Nucleus accumbens (tissue), 56 donors: ENCODE data around the gene PGM5.
"Not testable (repeated sequence)": the region's sequence is repeated elsewhere in the genome, so short reads cannot be mapped to it uniquely, and the experiment has no call there.

Source experiments
- DNase-seq, 56 donors: peaks; one replicate each; lab custom pipeline; 2025; lab: John Stamatoyannopoulos, UW

Gene PGM5

DNA sequence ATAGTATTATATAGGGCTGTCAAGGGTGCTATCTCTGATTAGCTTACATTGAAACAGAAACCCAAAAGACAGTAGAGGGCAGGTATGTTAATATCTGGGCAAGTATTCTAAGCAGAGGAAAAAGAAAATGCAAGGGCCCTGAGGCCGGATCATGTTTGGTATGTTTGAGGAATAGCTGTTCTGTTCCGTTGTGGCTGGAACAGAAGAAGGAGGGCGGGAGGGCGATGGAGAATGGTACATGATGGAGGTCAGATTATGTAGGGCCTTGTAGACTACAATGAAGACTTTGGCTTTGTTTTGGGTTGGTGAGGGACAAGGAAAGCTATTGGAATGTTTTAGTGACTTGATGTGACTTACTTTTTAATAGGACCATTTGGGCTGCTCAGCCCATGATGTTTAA, 19.4 kb downstream of the PGM5 start:
- not testable (repeated sequence) for DNase-seq

DNA sequence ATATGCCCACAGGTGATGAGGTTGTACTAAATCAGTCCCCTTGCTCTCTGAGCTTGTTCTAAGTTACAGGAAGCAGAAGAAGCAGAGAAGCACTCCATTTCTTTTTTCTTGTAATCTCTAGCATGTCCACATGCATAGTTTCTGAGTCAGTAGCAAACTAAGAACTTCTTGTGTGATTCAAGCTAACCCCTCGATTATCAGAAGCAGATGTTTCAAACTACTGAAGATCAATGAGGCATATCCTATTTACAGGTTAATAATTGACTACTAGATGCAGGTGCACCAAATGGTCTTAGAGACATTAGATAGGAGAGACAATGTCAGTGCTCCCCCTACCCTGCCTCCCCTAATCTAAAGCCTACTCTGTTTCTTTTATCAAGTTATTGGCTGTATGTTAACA, 21.3 kb downstream of the PGM5 start:
- DNase-seq, result not testable (repeated sequence)

DNA sequence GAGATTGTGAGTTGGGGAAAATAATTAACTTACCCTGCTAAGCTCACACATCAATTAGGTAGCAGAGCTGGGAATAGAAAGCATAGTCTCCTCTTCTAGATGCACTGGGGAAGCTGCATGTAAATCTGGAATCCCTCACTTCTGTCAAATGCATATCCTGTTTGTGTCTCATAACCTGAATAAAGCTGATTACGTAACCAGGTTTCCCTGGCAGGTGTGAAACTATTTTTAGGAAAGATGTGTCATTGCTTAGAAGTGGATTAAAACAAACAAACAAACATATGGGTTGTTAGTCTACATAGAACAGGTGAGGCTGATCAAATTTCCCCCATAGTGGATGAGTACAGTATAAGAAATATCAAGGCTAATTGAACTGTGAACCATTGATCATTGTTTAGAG, 27.5 kb downstream of the PGM5 start:
- DNase-seq, result not testable (repeated sequence)

DNA sequence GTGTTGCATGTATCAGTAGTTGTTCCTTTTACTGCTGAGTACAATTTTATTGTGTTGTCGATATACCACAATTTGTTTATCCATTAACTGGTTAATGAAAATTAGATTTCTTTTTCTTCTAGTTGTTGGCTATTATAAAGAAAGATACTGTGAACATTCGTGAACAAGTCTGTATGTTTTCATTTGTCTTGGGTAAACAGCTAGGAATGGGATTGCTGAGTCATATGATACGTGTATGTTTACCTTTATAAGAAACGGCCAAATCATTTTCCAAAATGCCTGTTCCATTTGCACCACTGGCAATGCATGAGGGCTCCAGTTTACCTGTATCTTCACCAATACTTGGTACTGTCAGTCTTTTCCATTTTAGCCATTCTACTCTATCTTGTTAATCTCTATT, 33.1 kb downstream of the PGM5 start:
- not testable (repeated sequence) for DNase-seq

DNA sequence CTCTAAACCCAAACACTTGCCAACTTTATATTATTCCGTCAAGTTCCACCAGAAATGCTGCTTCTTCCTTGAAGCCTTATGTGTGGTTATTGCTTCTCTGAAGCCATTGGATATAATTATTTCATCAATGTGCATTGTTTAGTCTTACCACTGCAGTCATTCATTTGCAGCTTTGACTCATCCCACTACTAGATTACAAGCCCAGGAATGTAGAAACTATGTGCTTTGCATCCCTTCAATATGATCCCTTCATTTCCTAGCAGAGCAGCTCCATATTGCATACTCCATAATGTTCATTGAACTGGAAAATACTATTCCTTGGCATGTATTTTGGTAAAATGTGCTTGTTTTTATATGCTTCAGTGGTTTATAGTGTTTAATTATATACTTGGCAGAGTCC, 34.3 kb downstream of the PGM5 start:
- not testable (repeated sequence) for DNase-seq

DNA sequence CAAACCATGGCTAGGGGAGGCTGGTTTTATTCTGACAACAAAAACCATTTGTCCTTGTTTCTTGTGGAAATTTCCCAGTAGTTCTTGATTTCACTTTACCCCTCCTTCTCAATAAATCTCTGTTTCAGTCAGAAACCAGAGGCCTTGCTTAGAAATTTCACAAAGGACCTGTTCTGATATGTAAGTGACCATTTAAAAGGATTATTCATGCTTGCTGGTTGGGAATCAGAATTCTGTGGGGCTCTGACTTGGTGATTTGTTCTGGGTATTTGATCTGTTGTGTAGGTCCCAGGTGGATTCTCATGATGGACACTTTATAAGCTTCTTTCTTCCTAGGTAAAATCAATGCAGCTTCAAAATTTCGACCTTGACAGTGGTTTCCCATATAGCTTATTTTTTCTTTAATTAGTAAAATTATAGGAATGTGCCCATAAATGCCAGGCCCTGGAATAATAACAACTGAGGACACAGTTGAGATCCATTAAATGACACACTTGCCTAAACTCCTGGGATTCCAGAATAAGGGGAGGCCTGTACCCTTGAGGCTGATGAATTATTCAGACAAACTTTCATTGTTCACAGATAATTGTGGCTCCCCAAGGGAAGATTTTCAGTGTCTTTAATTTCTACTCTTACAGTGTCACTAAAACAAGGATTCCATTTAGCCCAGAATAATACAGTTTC, 40.1 kb downstream of the PGM5 start:
- not testable (repeated sequence) for DNase-seq

DNA sequence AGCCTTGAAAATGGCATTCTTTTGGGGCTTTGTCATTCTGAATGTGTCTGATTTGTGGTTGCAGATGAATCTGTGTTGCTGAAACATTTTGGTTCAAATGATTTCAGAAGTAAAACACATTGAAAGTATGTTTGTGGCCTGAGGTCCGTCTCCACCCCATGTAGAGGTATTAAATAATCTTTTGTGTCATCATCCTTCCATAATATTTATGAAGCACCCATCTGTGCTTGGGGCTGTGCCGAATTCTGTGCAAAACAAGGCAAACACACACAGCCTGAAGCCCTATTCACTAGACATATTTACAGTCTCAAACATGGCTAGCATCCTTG, 40.6 kb downstream of the PGM5 start:
- DNase-seq, result not testable (repeated sequence)

DNA sequence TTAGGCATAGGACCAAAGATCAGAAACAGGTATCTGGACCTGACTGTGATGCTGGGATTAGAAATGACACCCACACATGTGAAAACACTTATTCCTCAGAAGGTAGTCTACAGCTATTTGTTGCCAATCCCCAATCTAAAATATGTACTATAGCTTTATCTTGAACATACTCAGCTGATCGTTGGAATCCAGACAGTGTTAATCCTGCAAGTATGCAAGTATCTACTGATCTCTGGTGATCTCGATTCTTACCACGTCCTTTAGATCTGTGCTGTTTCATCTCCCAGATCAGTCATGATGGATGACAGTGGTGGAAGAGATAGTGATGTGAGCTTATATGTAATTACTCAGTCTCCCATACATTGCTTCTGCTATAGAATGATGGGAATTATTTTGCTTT, 41.4 kb downstream of the PGM5 start:
- not testable (repeated sequence) for DNase-seq

DNA sequence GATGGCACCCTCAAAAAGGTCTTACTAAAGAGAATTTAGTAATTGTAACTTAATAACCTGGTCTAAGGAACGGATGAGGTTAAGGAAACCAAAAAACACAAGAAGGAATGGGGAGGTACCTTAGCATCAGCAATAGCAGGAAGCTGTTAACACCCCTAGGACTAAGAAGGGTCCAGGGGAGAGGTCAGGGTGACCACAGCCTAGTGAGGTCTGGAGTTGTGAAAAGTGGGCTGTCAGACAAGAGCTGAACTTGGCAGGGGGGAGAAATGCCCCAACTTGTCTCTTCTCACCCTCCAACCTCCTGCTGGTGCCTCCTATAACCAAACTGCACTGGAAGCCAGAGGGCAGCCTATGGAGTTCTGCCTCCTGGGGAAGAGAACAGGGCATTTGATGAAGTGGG, 41.9 kb downstream of the PGM5 start:
- not testable (repeated sequence) for DNase-seq

DNA sequence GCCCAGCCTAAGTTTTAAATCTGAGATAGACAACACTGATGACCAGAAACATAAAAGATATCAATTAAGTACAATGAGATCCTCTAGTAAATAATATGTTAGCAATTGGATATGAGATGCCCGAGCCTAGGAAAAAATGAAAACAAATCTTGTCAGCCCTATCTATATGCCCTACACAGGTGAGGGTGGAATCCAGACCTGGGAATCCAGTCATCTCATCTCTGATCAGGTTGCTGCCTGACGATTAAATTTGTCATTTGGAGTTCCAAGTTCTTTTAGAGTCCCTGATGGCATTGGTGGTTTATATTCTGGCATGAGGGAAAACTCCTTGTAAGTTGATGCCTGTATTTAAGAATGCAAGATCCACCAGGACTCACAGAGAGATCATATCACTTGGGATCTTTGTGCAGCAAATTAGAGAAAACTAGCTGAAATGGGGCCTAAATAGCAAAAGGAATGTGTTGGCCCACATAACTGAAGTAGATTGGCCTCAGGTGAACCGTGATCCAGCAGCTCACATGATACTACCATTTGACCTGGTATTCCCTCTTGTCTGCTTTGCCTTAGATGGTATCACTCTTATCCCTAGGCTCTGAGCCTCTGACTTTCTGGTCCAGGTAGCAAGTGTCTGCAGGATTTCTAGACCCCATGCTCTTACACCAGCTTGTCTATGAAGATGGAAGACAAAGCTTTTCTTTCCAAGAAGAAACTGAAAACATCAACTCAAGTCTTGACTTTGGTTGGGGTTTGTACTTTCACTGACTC, 48.2 kb downstream of the PGM5 start:
- not testable (repeated sequence) for DNase-seq

DNA sequence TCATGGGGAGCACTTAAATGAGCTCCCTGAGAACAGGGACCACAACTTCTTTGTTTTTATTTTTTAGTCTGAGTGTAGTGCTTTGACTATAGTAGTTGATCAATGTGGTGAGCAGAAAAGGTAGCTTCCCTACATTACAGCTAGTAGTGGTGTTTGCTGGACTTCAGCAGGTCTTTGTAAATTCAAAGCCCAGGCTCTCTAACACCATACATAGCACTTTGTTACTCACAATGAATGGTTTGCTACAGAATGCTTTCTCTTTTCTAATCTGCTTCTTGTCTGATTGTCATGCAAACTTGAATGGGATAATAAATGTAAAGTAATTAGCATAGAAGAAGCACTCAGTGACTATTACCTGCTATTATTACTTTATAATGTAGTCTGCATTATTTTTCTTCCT, 55.5 kb downstream of the PGM5 start:
- not testable (repeated sequence) for DNase-seq

DNA sequence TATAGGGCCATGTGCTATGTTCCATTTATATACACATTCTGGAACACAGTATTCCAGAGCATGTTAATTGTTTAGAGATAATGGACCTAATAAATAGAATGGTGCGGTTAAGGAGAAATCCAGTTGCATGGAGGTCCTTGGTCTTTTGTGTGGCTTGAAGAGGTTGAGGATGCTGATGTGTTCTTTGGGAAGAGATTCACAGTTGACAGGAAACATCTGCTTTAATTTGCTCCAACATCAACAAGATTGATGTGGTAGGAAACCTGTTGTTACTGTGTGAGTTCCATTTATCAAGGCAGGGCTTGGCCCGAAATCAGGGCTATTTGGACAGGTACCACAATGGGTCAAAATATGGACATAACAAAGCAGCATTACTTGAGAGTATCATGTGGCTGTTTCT, 56.3 kb downstream of the PGM5 start:
- DNase-seq, result not testable (repeated sequence)

DNA sequence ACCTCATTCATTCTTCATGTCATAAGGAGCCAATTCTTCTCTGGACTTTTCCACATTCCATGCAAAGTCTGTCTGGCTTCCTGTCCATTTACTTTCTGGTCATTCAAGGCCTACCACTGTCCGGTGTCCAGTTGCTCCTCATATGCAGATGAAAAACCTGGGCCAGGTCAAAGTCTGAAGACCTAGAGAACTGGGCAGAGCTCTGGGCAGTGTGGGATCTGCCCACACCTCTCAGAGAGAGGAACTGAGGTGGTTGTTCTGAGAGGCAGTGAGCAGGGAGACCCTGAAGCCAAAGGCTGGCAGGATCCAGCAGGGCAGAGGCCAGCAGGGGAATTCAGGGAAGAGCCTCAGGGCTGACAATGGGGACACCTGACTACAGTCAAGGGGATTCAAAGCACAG, 58.7 kb downstream of the PGM5 start:
- DNase-seq, result not testable (repeated sequence)

DNA sequence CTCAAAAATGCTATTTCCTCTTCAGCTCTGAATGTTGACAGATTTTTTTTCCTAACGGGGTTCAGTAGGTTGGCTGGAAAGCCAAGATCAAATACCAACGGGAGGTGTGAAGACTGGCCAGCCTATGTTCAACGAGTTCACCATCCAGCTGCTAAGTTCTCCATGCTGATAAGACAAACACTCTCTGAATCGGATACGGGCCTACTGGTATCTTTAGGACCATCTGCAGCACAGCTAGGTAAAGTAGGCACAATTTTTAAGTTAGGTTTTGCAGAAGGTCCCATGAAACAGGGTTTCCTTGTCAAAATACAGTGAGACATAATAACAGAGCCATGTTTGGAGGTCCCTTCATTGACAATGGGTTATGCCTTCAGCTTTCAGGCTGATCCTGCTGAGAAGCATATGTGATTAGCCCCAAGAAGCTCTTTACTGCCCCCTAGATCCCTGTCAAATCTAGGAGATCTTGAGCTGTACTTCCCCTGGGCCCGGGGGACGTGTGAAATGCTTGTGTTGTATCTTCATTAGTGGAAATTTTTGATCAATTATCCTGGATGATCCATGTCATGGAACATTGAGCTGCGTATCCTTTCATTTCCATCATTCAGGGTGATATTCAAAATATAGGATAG, 60.6 kb downstream of the PGM5 start:
- no peak for DNase-seq

DNA sequence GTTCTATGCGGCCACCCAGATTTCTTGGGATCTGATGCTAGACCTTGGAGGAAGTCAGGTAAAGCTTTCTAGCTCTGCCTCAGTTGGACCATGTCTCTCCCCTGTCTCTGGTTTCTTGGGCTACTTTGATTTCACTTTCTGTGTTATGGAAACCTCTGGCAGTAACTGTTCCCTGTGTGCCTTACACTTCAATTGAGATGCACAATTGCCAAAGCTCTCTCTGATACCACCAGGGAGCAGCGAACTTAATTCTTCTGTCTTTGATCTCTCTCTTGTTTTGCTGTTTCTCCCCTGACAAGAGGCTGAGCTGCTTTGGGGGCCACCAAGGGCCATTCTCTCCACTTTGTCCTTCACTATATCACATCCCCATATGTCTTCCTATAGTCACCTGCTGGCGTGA, 61.4 kb downstream of the PGM5 start:
- no peak for DNase-seq

DNA sequence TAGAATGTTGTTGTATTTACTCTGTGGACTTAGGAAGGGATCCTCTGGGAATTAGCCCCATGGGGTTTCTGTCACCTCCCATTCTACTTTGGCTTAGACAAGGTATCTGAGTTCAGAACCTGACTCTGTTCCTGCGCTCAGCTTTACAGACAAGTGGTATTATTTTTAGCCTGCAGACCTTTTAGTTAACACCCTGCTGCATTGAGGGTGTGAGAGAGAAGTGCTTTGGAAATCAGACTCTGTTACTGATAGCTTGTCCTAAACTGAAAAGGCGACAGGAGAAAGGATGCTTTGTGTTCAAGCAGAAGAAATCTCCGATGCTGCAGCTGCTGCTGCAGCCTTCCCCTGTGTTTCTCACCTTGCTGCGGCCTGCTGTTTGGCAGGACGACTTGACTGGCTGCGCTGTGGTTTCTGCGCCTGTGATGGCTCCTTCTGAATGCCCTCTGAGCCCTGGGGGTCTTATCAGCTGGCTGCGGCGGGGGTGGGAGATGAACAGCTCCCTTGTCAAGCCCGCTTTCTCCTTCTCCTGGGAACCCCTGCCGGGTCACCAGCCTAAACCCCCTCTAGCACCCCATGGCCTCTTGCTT, 61.9 kb downstream of the PGM5 start:
- no peak for DNase-seq

DNA sequence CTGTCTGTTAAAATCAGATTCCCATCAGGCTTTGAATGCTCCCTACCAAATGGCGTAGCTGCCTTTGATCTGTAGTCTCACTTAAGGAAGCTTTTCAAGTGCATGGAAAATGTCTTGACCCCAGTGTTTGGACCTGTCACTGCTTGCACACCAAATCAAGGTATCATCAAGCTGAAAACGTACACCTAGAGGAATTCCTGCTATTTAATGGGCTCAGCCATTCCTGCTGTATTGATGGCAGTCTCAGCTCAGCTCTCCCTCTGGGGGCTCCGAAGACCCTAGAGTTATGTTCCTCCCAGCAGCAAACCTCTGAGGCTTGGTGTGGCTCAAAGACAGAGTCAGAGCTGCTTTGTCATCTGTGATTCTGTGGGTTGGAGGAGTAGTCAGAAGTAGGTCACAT, 63.5 kb downstream of the PGM5 start:
- DNase-seq, result no peak

DNA sequence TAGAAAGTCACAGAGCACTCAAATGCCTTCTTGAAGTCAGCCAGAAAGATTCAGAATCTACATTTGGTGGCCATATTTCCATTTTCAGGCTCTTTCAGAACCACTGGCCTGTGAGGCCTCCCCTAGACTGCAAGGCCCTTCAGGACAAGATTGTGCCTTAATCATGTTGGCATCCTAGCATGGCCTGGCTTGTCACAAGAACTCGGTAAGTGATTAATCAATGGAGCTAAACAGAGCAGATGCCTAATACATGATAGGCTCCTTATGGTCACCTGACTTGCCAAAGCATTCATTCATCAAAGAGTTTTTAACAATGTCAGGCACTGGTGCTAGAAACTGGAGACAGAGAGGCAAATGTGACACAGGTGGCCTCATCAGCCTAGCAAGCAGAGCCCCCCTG, 70.3 kb downstream of the PGM5 start:
- DNase-seq, result no peak

DNA sequence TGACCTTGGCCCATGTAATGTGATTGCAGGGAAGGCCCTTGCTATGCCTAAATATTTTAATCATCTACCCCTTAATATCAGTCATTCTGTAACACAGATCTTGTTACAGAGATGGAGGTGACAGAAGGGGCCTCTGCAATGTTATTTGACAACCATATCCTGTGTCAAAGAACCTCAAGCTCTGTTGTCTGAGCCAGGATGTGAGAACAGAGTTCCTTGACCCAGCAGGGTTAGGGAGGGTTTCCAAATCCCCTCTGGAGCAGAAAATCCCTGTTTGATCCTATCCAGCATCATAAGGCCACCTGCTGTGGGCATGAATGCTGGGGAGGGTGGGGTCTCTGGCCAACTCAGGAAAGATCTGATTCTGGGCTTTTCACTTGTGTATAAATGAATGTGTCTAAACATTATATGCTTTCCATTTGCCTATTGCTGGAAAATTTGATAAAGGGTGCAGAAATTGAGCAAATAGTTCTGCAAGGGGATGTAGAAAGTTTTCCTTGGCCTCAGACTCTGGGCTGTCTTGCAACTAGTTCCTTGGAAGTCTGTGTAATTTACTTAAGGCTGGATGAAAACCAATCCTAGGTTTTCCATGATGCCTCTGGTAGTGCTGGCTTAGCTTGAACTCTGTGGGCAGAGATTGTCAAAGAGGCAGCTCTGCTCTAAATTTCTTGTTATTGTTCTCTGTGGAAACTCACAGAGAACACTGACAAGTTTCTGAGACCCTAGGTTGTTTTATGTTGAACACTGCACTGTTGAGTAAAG, 71.0 kb downstream of the PGM5 start:
- no peak for DNase-seq

DNA sequence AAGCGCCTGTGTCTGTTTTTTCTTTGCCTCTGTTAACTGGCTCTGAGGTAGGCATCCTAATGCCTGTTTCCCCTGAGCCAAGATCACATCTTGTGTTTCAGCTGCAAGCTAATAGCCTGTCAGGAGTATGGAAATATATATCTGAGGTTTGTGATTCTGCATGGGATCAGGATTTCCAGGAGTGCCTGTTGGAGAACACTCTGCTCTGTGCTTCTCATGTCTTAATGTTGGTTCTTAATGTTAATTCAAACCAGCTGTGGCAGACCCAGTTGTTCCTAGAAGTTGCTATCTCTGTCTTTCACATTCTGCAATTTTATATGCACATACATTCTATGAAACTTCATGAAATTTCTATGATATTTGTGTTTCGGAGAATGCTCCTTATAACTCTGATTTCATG, 72.1 kb downstream of the PGM5 start:
- no peak for DNase-seq

DNA sequence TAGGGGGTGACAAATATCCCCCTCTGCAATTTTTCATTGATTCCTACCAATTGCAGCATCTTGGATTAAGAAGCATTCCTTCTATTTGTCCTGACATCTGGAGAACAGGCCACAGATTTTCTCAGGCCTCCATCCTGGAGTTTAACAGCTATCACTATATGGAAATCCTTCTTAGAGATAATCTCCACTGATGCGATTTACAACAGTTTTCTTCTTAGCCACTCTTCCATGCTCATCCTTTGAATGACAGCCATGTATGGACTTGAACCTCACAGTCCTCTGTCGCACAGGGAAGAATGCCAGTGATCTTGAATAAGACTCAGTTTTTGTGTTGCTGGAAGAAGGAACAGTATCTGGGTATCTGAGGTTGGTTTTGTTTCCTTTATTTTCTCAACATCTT, 73.2 kb downstream of the PGM5 start:
- no peak for DNase-seq
